GM13977 (cell line): ENCODE data around the gene CREB3.

Source experiments
- DNase-seq: peaks from one replicate; pipeline ENCODE4 v3.0.0; 2012; ENCODE audit warnings: low spot score
- in situ Hi-C: fragments of 300-500 bp; cut with MboI; formaldehyde crosslinking; loops from one replicate; pipeline ENCODE4 v1.12.0; 2022; ENCODE audit warnings: low sequenced_read_pairs, low pct_unique_long_range_greater_than_20kb, mixed read lengths, inconsistent platforms; ENCODE audit not compliant: unreplicated experiment
- TF ChIP-seq, protein P1 (sequence below): IDR thresholded peaks from 2 replicates; pipeline ENCODE4 v1.5.1; 2012; ENCODE audit warnings: mild to moderate bottlenecking, control low read depth; ENCODE audit not compliant: insufficient read depth; ENCODE audit errors: extremely low read depth, missing control alignments

CREB3 gene

DNA sequence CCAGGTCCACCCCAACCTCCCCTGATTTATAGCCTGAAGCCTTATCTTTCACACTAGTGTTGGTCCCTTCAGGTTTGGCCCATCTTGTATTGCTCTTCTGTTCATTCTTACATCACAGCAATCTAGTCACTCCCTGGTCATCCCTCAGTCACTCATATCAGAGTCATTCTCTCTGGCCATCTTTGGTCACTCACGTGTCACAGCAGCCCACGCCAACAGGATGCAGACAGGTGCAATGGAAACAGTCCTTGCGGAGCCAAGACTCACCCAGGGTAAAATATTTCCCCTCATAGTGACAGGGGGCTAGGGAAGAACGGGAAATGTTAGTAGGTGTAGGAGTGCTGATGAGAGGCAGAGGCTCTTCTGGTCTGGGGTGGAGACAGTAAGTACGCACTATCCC is 21.0 kb downstream of the CREB3 start:
- TF ChIP-seq, protein P1, sequence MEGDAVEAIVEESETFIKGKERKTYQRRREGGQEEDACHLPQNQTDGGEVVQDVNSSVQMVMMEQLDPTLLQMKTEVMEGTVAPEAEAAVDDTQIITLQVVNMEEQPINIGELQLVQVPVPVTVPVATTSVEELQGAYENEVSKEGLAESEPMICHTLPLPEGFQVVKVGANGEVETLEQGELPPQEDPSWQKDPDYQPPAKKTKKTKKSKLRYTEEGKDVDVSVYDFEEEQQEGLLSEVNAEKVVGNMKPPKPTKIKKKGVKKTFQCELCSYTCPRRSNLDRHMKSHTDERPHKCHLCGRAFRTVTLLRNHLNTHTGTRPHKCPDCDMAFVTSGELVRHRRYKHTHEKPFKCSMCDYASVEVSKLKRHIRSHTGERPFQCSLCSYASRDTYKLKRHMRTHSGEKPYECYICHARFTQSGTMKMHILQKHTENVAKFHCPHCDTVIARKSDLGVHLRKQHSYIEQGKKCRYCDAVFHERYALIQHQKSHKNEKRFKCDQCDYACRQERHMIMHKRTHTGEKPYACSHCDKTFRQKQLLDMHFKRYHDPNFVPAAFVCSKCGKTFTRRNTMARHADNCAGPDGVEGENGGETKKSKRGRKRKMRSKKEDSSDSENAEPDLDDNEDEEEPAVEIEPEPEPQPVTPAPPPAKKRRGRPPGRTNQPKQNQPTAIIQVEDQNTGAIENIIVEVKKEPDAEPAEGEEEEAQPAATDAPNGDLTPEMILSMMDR: no peak
- DNase-seq: no peak
- in situ Hi-C loops: no loop called here

DNA sequence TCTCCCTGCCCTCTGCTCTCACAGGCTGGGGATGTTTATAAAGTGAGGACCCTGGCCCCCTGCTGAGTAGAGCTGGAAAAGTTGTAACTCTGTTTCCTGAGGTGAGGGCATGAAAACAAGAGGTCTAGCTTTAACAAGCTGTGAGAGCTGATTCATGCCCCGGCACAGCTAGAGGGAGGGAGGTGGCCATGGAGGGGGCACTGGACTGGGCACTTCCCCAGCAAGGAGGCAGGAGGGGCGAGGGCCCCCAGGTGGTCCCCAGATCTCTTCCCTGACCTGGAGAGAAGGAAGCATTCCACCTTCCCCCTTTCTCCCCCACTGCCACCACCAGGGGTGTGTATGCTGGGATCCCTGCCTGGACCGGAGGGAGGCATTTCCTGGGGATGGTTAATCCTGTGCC is 21.8 kb downstream of the CREB3 start, which contains the start of gene MSMP:
TSS of gene MSMP (minus strand) at position 13 of the 400 bp plus-strand sequence. CDS start 147 bp downstream, outside the sequence.
- in situ Hi-C loops: no loop called here
- no peak for DNase-seq
- TF ChIP-seq, protein P1: no peak

DNA sequence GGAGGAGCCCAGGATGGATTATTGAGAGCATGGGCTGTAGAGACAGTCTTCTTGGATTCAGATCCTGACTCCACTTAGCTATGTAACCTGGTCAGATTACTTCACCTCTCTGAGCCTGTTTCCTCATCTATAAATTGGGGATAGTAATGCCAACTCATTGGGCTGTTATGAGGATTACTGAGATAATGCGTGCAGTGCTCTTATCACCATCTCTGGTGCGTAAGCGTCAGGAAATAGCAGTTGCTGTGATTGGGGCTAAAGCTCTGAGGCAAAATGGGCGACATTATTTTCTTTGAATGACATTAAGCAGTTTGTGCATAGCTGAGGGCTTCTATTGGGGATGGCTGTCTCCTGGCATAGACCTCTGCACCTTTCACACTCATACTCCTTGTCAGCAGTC is 22.6 kb downstream of the CREB3 start:
- DNase-seq: no peak
- in situ Hi-C loops: no loop called here
- TF ChIP-seq, protein P1: no peak

DNA sequence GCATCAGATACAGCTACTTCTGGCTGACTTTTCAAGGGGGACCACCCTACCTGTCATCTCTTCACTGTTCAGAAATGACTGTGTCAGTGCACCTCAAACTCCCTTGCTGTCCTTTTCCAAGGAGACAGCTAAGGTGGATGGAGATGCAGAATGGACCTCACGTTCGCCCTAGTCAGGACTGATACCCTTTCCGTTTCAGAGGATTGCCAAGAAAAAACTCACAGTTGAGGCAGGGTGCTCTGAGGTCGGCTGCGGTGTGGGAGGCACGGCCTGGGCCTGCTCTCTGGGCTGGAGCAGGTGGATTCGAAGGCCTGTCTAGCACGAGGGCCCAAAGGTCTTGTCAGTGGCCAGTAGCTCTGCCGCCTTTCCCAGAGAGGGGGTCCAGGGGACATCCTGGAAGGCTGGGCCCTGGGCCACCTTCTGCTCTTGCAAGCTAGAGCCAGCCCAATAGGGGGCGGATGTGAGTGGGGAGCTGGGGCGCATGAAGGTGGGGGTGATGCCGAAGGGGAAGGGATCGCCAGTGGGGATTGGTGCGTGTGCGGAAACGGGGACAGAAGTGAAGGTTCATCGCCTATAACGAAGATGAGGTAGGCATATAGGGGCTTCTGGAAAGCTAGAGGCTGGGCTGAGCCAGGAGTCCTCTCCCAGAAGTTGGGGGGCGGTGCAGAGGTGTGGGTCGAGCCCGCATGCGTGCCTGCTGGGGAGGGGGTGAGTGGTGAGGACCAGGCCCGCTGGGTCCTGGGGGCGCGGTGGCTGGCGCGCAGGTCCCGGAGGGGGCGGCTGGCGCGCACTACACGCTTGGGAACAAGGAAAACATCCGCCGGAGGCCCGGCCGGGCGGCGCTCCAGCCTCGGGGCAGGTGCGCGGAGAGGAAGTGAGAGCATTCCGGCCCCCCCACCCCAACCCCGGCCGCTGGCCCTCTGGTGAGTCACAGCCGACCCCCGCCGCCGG is 24.1 kb downstream of the CREB3 start:
- peak; percentile 75 for DNase-seq
- TF ChIP-seq, protein P1: peak; percentile 83
- in situ Hi-C loops: no loop called here

DNA sequence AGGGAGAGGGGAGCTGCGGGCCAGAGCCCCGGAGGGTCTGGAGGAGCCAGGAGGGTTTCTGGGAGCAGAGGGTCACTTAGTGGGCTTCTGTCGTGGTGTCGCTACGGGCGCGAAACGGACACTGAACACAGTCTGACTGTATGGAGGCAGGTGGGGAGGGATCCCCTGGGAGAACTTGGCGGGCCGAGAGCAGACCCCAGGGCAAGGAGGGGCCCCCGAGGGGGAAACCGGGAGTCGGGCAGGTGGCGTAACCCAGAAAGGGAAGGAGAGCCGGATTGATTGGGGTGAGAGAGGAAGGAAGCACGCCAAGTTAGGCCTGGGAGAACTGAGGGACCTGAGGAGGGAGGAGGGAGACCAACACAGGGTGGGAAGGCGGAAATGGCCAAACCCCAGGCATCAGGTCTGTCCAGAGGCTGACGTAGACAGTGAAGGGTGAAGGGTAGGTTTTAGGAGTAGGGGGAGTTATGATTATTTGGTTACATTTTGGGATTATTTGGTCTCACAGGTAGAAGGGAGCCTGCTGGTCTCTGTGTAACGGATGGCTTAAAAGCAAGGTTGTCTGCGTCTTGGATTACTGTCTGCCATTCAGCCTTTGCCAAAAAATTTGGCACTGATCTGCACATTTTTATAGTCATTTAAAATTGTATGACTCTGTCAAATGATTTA is 24.9 kb downstream of the CREB3 start:
- DNase-seq: peak; percentile 31
- in situ Hi-C loops: no loop called here
- TF ChIP-seq, protein P1: no peak

DNA sequence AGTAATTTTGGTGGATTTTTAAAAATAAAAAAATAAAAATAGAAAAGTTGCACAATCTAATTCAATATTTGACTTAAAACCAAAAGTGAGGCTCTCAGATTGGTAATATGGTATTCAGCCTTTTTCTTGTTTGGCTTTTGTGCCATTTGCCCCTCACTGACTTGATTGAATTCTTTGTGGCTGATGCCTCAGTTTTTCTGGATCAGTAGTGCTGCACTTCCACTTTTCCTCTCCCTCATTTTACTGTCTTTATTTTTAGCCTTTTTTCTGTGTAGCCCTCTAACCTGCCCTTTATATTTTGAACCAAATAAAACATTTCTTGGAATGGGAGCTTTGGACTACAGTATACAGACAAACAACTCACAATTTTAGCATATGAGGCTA is 25.4 kb downstream of the CREB3 start:
- in situ Hi-C loops: no loop called here
- TF ChIP-seq, protein P1: no peak
- no peak for DNase-seq
